Hepatocyte (in vitro differentiated cells): ENCODE results near the gene ADGRB3. TPM values are rescaled to one million over a fixed set of nuclear protein-coding genes. Genes with fewer than 3 reads are reported as not detected.
"Not testable (repeated sequence)": the region's sequence is repeated elsewhere in the genome, so short reads cannot be mapped to it uniquely, and the experiment has no call there.

ENCODE experiments used
- DNase-seq: peaks from one replicate; pipeline ENCODE4 v3.0.0-alpha.2; 2016; ENCODE audit warnings: low spot score
- H2AFZ ChIP-seq: fragments of 200-600 bp; sonication (generic); 2 replicates; pipeline ENCODE4 v1.6.0; 2016; ENCODE audit warnings: antibody characterized with exemption, mild to moderate bottlenecking
- H3K27ac ChIP-seq: fragments of 200-600 bp; sonication (generic); 2 replicates; pipeline ENCODE4 v1.5.1; 2016; ENCODE audit warnings: mild to moderate bottlenecking
- H3K27me3 ChIP-seq: fragments of 200-600 bp; sonication (generic); 2 replicates; pipeline ENCODE4 v1.6.1; 2016
- H3K36me3 ChIP-seq: fragments of 200-600 bp; sonication (generic); replicated peaks from 2 replicates; pipeline ENCODE4 v1.5.1; 2016; ENCODE audit warnings: low read depth; ENCODE audit not compliant: insufficient read depth
- H3K4me1 ChIP-seq: fragments of 200-600 bp; sonication (generic); 2 replicates; pipeline ENCODE4 v1.5.1; 2016; ENCODE audit warnings: mild to moderate bottlenecking, moderate library complexity; ENCODE audit not compliant: insufficient read depth
- H3K4me2 ChIP-seq: fragments of 200-600 bp; sonication (generic); 2 replicates; pipeline ENCODE4 v1.6.0; 2016
- H3K4me3 ChIP-seq: fragments of 200-600 bp; sonication (generic); 2 replicates; pipeline ENCODE4 v1.5.1; 2016; ENCODE audit warnings: mild to moderate bottlenecking
- H3K79me2 ChIP-seq: fragments of 200-600 bp; sonication (generic); 2 replicates; pipeline ENCODE4 v1.6.0; 2017; ENCODE audit warnings: mild to moderate bottlenecking
- H3K9me2 ChIP-seq: fragments of 200-600 bp; sonication (generic); replicated peaks from 2 replicates; pipeline ENCODE4 v1.6.0; 2017; ENCODE audit warnings: mild to moderate bottlenecking; ENCODE audit not compliant: insufficient read depth
- H3K9me3 ChIP-seq: fragments of 200-600 bp; sonication (generic); 2 replicates; pipeline ENCODE4 v1.5.1; 2016; ENCODE audit warnings: low read depth, mild to moderate bottlenecking
- H4K20me1 ChIP-seq: fragments of 200-600 bp; sonication (generic); 2 replicates; pipeline ENCODE4 v1.6.0; 2016; ENCODE audit warnings: mild to moderate bottlenecking; ENCODE audit not compliant: insufficient read depth, poor library complexity, severe bottlenecking
- EZH2 ChIP-seq: fragments of 200-600 bp; sonication (generic); IDR thresholded peaks from 2 replicates; pipeline ENCODE4 v1.6.1; 2016; ENCODE audit warnings: antibody characterized with exemption, mild to moderate bottlenecking, borderline replicate concordance
- EZH2phosphoT487 ChIP-seq: fragments of 200-600 bp; sonication (generic); IDR thresholded peaks from one replicate; pipeline ENCODE4 v1.6.1; 2018; ENCODE audit warnings: antibody characterized with exemption, mild to moderate bottlenecking, low read depth, moderate library complexity; ENCODE audit not compliant: unreplicated experiment, severe bottlenecking
- WGBS: methylation state at CpG from one replicate; pipeline ENCODE4 v1.1.6; 2016; ENCODE audit warnings: low lambda C conversion rate; ENCODE audit errors: missing lambda C conversion rate; 5-methylcytosine and 5-hydroxymethylcytosine counted together
- polyA plus RNA-seq: library from polyadenylated mRNA; unstranded; fragments of >200 nt; fragmentation: Nextera tagmentation; extraction: Ambion mirVana; gene quantifications from 2 replicates; pipeline ENCODE4 v1.2.1, GENCODE V29; 2016
- total RNA-seq: library from RNA; depleted of rRNA; stranded (reverse); fragments of >200 nt; gene quantifications from 2 replicates; pipeline ENCODE4 v1.2.3, GENCODE V29; 2014
- TF ChIP-seq, protein P1 (sequence below): fragments of 200-600 bp; sonication (generic); IDR thresholded peaks from 2 replicates; pipeline ENCODE4 v1.5.1; 2016; ENCODE audit warnings: antibody characterized with exemption, mild to moderate bottlenecking; ENCODE audit not compliant: poor library complexity

ADGRB3 gene
- total and polyA plus RNA-seq, 2 experiments from 2014 or later, result 0.17 to 2.2 TPM

DNA sequence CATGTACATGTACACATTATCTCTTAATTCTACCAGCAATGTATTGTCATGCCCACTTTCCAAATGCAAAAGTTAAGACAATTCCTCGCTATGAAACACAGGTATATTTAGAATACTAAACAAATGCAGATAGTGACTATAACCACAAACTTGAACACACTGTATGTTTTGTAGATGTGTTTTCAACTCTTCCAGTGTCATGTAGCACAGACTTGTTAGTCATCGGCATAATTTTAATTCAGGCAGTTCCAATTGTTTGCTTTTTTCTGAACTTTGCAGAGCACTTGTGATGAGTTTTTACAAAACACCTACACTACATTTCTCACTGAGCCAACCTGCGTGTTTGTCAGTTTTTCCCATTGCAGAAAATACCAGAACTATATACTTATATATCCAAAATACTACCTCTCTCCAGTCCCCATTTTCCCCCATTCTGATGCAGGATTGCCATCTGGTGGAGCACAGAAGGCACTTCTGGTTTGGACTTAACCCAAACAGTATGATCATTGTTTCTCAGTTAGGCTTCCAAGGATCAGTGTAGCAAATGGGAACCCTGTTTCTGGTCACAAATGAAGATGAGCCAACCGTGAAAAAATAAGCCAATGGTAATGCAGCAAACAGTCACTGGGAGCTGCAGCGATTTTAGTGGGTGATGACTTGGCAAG is 143.4 kb downstream of the ADGRB3 start:
- Histone ChIP-seq H3K36me3 (no peaks in the 10 kb centered on the region), H3K27ac (no peak overlapping the region), H3K4me3 (no peak overlapping the region), H3K27me3 (no peaks in the 10 kb centered on the region), H3K79me2 (no peaks in the 10 kb centered on the region), H2AFZ (no peak overlapping the region), H3K9me2 (no peaks in the 10 kb centered on the region), H3K4me2 (no peak overlapping the region), H3K4me1 (no peaks in the 10 kb centered on the region), H3K9me3 (no peaks in the 10 kb centered on the region), H4K20me1 (no peaks in the 10 kb centered on the region)
- TF ChIP-seq, protein P1, sequence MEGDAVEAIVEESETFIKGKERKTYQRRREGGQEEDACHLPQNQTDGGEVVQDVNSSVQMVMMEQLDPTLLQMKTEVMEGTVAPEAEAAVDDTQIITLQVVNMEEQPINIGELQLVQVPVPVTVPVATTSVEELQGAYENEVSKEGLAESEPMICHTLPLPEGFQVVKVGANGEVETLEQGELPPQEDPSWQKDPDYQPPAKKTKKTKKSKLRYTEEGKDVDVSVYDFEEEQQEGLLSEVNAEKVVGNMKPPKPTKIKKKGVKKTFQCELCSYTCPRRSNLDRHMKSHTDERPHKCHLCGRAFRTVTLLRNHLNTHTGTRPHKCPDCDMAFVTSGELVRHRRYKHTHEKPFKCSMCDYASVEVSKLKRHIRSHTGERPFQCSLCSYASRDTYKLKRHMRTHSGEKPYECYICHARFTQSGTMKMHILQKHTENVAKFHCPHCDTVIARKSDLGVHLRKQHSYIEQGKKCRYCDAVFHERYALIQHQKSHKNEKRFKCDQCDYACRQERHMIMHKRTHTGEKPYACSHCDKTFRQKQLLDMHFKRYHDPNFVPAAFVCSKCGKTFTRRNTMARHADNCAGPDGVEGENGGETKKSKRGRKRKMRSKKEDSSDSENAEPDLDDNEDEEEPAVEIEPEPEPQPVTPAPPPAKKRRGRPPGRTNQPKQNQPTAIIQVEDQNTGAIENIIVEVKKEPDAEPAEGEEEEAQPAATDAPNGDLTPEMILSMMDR, result peak; percentile 64
- TF ChIP-seq EZH2phosphoT487, result no peak
- peak; percentile 48 for DNase-seq
- WGBS, result 55% methylated on average over 5 of the region's 5 CpGs

DNA sequence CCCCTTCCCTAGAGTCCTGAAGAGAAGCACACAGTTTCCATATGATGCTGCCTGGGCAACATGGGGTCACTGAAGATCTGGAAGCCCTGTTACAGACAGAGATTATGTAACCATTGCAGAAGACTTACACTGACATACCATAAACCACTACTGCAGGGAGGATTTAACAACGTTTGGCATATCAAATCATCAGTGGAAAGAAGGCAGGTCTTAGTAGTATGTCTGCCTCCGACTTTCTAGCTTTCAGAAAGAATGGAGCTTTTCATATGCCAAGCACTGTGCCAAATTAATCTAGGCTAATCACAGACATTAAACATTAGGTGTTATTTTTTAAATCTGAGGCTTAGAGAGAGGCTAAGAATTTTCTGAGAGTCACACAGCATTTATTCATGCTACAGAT is 144.3 kb downstream of the ADGRB3 start:
- no peak overlapping the region for H3K27ac ChIP-seq
- H3K4me1 ChIP-seq, result no peaks in the 10 kb centered on the region
- H3K27me3 ChIP-seq, result no peaks in the 10 kb centered on the region
- H3K9me2 ChIP-seq, result no peaks in the 10 kb centered on the region
- H3K79me2 ChIP-seq, result no peaks in the 10 kb centered on the region
- no peaks in the 10 kb centered on the region for H3K36me3 ChIP-seq
- H4K20me1 ChIP-seq, result no peaks in the 10 kb centered on the region
- no peak for DNase-seq
- no peak overlapping the region for H3K4me2 ChIP-seq
- 43% methylated on average over 2 of the region's 2 CpGs for WGBS
- H3K9me3 ChIP-seq, result no peaks in the 10 kb centered on the region
- TF ChIP-seq EZH2phosphoT487, result no peak
- TF ChIP-seq, protein P1, result no peak
- no peak for TF ChIP-seq EZH2
- no peak overlapping the region for H2AFZ ChIP-seq
- no peak overlapping the region for H3K4me3 ChIP-seq

DNA sequence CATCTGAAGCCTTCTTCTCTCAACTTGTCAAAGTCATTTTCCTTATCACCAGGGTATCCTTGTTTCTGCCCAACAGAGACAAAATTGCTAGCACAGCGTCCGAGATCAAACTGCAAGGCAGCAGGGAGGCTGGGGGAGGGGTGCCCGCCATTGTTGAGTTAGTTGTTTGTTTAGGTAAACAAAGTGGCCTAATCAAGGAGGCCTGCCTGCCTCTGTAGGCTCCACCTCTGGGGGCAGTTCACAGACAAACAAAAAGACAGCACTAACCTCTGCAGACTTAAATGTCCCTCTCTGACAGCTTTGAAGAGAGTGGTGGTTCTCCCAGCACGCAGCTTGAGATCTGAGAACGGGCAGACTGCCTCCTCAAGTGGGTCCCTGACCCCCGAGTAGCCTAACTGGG is 155.0 kb downstream of the ADGRB3 start:
- not testable (repeated sequence) for H3K4me1 ChIP-seq, DNase-seq, H3K27ac ChIP-seq, H2AFZ ChIP-seq, H3K36me3 ChIP-seq, H3K79me2 ChIP-seq, H3K4me3 ChIP-seq, H4K20me1 ChIP-seq, H3K4me2 ChIP-seq, H3K9me2 ChIP-seq, H3K27me3 ChIP-seq, H3K9me3 ChIP-seq
- WGBS, result 49% methylated on average over 6 of the region's 6 CpGs

DNA sequence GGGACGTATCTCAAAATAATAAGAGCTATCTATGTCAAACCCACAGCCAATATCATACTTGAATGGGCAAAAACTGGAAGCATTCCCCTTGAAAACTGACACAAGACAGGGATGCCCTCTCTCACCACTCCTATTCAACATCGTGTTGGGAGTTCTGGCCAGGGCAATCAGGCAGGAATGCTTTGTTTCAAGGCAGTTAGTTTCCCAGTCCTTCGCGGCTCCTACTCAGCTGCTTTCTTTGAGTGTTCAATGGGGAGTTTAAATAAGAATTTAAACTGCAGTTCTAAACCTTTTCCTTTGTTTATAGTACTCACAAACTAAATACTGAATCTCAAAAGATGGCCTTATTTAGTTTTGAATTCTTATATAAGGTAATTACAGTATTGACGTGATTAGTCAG is 179.9 kb downstream of the ADGRB3 start:
- H3K27ac ChIP-seq, H4K20me1 ChIP-seq, H3K9me2 ChIP-seq, H3K36me3 ChIP-seq, H3K79me2 ChIP-seq, H3K9me3 ChIP-seq, H3K27me3 ChIP-seq, H3K4me1 ChIP-seq, H3K4me3 ChIP-seq, DNase-seq, H3K4me2 ChIP-seq, H2AFZ ChIP-seq: not testable (repeated sequence)
- 54% methylated on average over 5 of the region's 5 CpGs for WGBS

DNA sequence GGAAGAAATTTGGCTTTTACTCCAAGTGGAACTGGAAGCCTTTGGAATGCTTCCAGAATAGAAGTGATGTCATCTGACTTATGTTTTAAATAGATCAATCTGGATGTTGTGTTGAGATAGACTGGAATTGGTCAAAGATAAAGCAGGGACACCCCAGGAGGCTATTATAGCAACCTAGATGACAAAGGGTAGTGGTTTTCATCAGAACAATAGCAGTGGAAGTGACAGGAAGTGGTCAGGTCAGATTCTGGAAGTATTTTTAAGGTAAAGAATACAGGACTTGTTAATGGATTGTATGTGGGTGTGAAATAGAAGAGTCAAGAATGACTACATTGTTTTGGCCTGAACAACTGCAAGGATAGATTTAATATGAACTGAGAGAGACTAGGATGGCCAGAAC is 191.4 kb downstream of the ADGRB3 start:
- no peak for DNase-seq
- no peaks in the 10 kb centered on the region for H4K20me1 ChIP-seq
- no peaks in the 10 kb centered on the region for H3K79me2 ChIP-seq
- TF ChIP-seq EZH2 (no peak), EZH2phosphoT487 (no peak)
- TF ChIP-seq, protein P1, result no peak
- no peaks in the 10 kb centered on the region for H3K9me3 ChIP-seq
- H3K36me3 ChIP-seq, result no peaks in the 10 kb centered on the region
- H3K4me1 ChIP-seq, result no peaks in the 10 kb centered on the region
- H3K4me3 ChIP-seq, result no peak overlapping the region
- H3K4me2 ChIP-seq, result no peak overlapping the region
- H3K27ac ChIP-seq, result no peak overlapping the region
- H2AFZ ChIP-seq, result no peak overlapping the region
- H3K9me2 ChIP-seq, result no peaks in the 10 kb centered on the region
- H3K27me3 ChIP-seq, result no peaks in the 10 kb centered on the region
